WTC11 (cell line): Measurements from ENCODE around the gene CEP63. TPM values are rescaled to one million over a fixed set of nuclear protein-coding genes. Genes with fewer than 3 reads are reported as not detected.

Experiments
- ATAC-seq: fragments of 200-7000 bp; cut with Tn5 transposase; 2 replicates; pipeline ENCODE4 v1.10.0; 2021; ENCODE audit warnings: mild to moderate bottlenecking, moderate library complexity
- CTCF ChIA-PET: fragments of 300-600 bp; sonication (Branson Sonifier 250); formaldehyde crosslinking; loops from one replicate; lab custom pipeline; 2021; ENCODE audit warnings: antibody characterized with exemption; lab: Charles Lee
- POLR2A ChIA-PET: fragments of 350-600 bp; sonication (Branson Sonifier 250); formaldehyde crosslinking; loops from one replicate; lab custom pipeline; 2021; ENCODE audit warnings: antibody characterized with exemption; lab: Charles Lee
- DNase-seq: peaks from one replicate; pipeline ENCODE4 v3.0.0; 2021; ENCODE audit warnings: low spot score
- H3K27ac Mint-ChIP-seq: 2 replicates; pipeline ENCODE4 v1.8.0; 2021; ENCODE audit warnings: mixed read lengths
- H3K27me3 Mint-ChIP-seq: 2 replicates; pipeline ENCODE4 v1.8.0; 2021; ENCODE audit warnings: low read depth, mild to moderate bottlenecking, moderate library complexity, mixed read lengths
- H3K36me3 Mint-ChIP-seq: 2 replicates; pipeline ENCODE4 v1.8.0; 2021; ENCODE audit warnings: mixed read lengths
- H3K4me1 Mint-ChIP-seq: 2 replicates; pipeline ENCODE4 v1.8.0; 2022; ENCODE audit warnings: mixed read lengths
- H3K4me3 Mint-ChIP-seq: 2 replicates; pipeline ENCODE4 v1.8.0; 2021; ENCODE audit warnings: mild to moderate bottlenecking, moderate library complexity, mixed read lengths
- H3K9me3 Mint-ChIP-seq: 2 replicates; pipeline ENCODE4 v1.8.0; 2021; ENCODE audit warnings: mixed read lengths
- ARID4B ChIP-seq: sonication (generic); formaldehyde crosslinking; IDR thresholded peaks from 2 replicates; pipeline ENCODE4 v1.8.0; 2023; ENCODE audit warnings: missing genetic modification reagents, mild to moderate bottlenecking, borderline replicate concordance
- ATF3 ChIP-seq: sonication (generic); formaldehyde crosslinking; conservative IDR thresholded peaks from 2 replicates; pipeline ENCODE4 v1.8.1; 2022; ENCODE audit warnings: mild to moderate bottlenecking, missing genetic modification reagents
- CREB1 ChIP-seq: sonication (generic); formaldehyde crosslinking; IDR thresholded peaks from 2 replicates; pipeline ENCODE4 v1.8.0; 2023; ENCODE audit warnings: mild to moderate bottlenecking, missing genetic modification reagents
- CTCF ChIP-seq: fragments of 200-600 bp; IDR thresholded peaks from 2 replicates; pipeline ENCODE4 v1.8.0; 2022; ENCODE audit warnings: antibody characterized with exemption
- EMX1 ChIP-seq: fragments of 250-450 bp; sonication (Bioruptor Pico); IDR thresholded peaks from 2 replicates; pipeline ENCODE4 v1.8.0; 2021; ENCODE audit warnings: mild to moderate bottlenecking
- ESRRA ChIP-seq: sonication (generic); formaldehyde crosslinking; IDR thresholded peaks from 2 replicates; pipeline ENCODE4 v1.8.1; 2022; ENCODE audit warnings: mild to moderate bottlenecking, missing genetic modification reagents, borderline replicate concordance
- ETV6 ChIP-seq: sonication (generic); formaldehyde crosslinking; IDR thresholded peaks from 2 replicates; pipeline ENCODE4 v1.8.1; 2022; ENCODE audit warnings: mild to moderate bottlenecking, missing genetic modification reagents
- FOXP4 ChIP-seq: sonication (generic); formaldehyde crosslinking; IDR thresholded peaks from 2 replicates; pipeline ENCODE4 v1.8.0; 2022; ENCODE audit warnings: mild to moderate bottlenecking, missing genetic modification reagents
- GTF2I ChIP-seq: fragments of 250-450 bp; sonication (Bioruptor Pico); conservative IDR thresholded peaks from 2 replicates; pipeline ENCODE4 v1.4.0; 2021; ENCODE audit warnings: mild to moderate bottlenecking
- HMGA2 ChIP-seq: fragments of 250-450 bp; sonication (Bioruptor Pico); IDR thresholded peaks from 2 replicates; pipeline ENCODE4 v1.4.0; 2021; ENCODE audit warnings: mild to moderate bottlenecking, moderate library complexity
- IRF1 ChIP-seq: sonication (generic); formaldehyde crosslinking; IDR thresholded peaks from 2 replicates; pipeline ENCODE4 v1.8.0; 2023; ENCODE audit warnings: missing genetic modification reagents
- IRF2 ChIP-seq: sonication (generic); formaldehyde crosslinking; IDR thresholded peaks from 2 replicates; pipeline ENCODE4 v1.8.0; 2022; ENCODE audit warnings: low read depth, missing genetic modification reagents, borderline replicate concordance
- PRDM15 ChIP-seq: sonication (generic); formaldehyde crosslinking; IDR thresholded peaks from 2 replicates; pipeline ENCODE4 v1.8.0; 2022; ENCODE audit warnings: missing genetic modification reagents
- PREB ChIP-seq: sonication (generic); formaldehyde crosslinking; IDR thresholded peaks from 2 replicates; pipeline ENCODE4 v1.8.1; 2022; ENCODE audit warnings: mild to moderate bottlenecking, missing genetic modification reagents, moderate library complexity, borderline replicate concordance
- TEAD4 ChIP-seq: sonication (generic); formaldehyde crosslinking; IDR thresholded peaks from 2 replicates; pipeline ENCODE4 v1.8.0; 2022; ENCODE audit warnings: mild to moderate bottlenecking, missing genetic modification reagents
- TP53 ChIP-seq: sonication (generic); formaldehyde crosslinking; IDR thresholded peaks from 2 replicates; pipeline ENCODE4 v1.8.1; 2023; ENCODE audit warnings: mild to moderate bottlenecking, missing genetic modification reagents
- USF2 ChIP-seq: sonication (generic); formaldehyde crosslinking; IDR thresholded peaks from 2 replicates; pipeline ENCODE4 v1.8.1; 2023; ENCODE audit warnings: mild to moderate bottlenecking, missing genetic modification reagents, moderate library complexity
- ZNF232 ChIP-seq: sonication (generic); formaldehyde crosslinking; IDR thresholded peaks from 2 replicates; pipeline ENCODE4 v1.8.0; 2022; ENCODE audit warnings: mild to moderate bottlenecking, missing genetic modification reagents
- ZNF281 ChIP-seq: sonication (generic); formaldehyde crosslinking; IDR thresholded peaks from 2 replicates; pipeline ENCODE4 v1.8.0; 2023; ENCODE audit warnings: mild to moderate bottlenecking, missing genetic modification reagents
- ZNF416 ChIP-seq: fragments of 250-450 bp; sonication (Bioruptor Pico); IDR thresholded peaks from 2 replicates; pipeline ENCODE4 v1.9.0; 2021; ENCODE audit warnings: mild to moderate bottlenecking, inconsistent platforms
- total RNA-seq: library from RNA; stranded (reverse); gene quantifications from 3 replicates; pipeline ENCODE4 v1.2.3, GENCODE V29; 2021

CEP63 gene
- total RNA-seq, 1 experiment from 2014 or later, result 28.0 TPM

- ATAC-seq (no peak), DNase-seq (no peak)
- Mint-ChIP-seq H3K4me3 (no peak overlapping the region), H3K27ac (no peak overlapping the region), H3K4me1 (peaks cover 15% of the 10 kb centered on the region), H3K36me3 (no peaks in the 10 kb centered on the region), H3K27me3 (peaks cover 12% of the 10 kb centered on the region), H3K9me3 (no peaks in the 10 kb centered on the region)
- ChIA-PET CTCF (interaction anchor here (1.2 kb wide), 1 partner anchor 157 kb away, joined by 4 read pairs; no protein-coding TSS in a partner anchor), POLR2A (no interaction called here)
- TF ChIP-seq USF2 (no peak), GTF2I (no peak), CTCF (no peak), ATF3 (no peak), EMX1 (no peak), ESRRA (CRISPR knock-in tag) (no peak), TEAD4 (CRISPR knock-in tag) (no peak), TP53 (CRISPR knock-in tag) (no peak), ARID4B (CRISPR knock-in tag) (no peak), IRF1 (CRISPR knock-in tag) (no peak), ZNF232 (CRISPR knock-in tag) (no peak), CREB1 (CRISPR knock-in tag) (no peak), PRDM15 (no peak), FOXP4 (CRISPR knock-in tag) (no peak), ZNF281 (CRISPR knock-in tag) (no peak), PREB (CRISPR knock-in tag) (no peak), IRF2 (CRISPR knock-in tag) (no peak), ETV6 (CRISPR knock-in tag) (no peak), ZNF416 (CRISPR knock-in tag) (no peak), HMGA2 (CRISPR knock-in tag) (no peak)
These were observed 111.6 kb downstream of the CEP63 start for GRCh38 chr3:134597390-134597970.
